Erythroblast (primary cell): ENCODE measurements around the gene PBX1.

ENCODE experiments used
- GATA1 ChIP-seq: IDR thresholded peaks from 2 replicates; pipeline ENCODE4 v1.6.1; 2011; ENCODE audit warnings: low read depth, mild to moderate bottlenecking, control low read depth, low read length, moderate library complexity
- POLR2A ChIP-seq: IDR thresholded peaks from 2 replicates; pipeline ENCODE4 v1.6.1; 2011; ENCODE audit warnings: mild to moderate bottlenecking, low read length

GRCh38 chr1:164772635-164773034 lies 213.7 kb downstream of the PBX1 start:
- TF ChIP-seq POLR2A (no peak), GATA1 (no peak)
